GM18502 (cell line): ENCODE measurements around the gene EOMES.

Source experiments
- ATAC-seq: cut with Tn5 transposase; IDR thresholded peaks from one replicate; pipeline ENCODE4 v1.9.1; 2021; ENCODE audit warnings: mild to moderate bottlenecking; ENCODE audit not compliant: unreplicated experiment, poor library complexity

EOMES gene

DNA sequence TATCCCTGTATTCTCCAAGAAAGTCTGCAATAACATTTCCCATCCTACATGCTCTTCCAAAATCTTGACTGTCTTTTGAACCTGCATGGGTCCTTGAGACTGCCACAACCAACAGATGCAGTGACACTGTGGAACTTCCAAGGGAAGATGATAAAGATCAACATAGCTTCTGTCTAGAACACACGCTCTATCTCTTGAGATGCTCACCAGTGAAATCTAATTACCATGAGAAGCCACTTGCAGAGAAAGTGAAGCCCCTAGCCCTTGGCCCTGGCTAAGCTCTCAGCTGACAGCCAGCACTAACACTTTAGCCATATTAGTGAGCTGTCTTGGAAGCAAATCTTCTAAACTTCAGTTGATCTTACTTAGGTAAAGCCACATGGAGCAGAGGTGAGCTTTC lies 36.6 kb downstream of the EOMES start:
- ATAC-seq: no peak

DNA sequence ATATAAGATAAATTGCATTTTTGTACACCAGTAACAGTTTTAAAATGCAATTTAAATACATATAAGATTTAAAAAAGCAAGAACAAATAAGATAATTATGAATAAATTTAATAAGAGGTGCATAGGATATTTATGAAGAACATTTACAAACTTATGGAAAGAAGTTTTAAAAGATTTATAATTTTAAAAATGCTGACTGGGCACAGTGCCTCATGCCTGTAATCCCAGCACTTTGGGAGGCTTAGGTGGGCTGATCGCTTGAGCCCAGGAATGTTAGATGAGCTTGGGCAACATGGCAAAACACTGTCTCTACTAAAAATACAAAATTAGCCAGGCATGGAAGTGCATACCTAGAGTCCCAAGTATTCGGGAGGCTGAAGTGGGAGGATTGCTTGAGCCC lies 37.8 kb downstream of the EOMES start:
- no peak for ATAC-seq

DNA sequence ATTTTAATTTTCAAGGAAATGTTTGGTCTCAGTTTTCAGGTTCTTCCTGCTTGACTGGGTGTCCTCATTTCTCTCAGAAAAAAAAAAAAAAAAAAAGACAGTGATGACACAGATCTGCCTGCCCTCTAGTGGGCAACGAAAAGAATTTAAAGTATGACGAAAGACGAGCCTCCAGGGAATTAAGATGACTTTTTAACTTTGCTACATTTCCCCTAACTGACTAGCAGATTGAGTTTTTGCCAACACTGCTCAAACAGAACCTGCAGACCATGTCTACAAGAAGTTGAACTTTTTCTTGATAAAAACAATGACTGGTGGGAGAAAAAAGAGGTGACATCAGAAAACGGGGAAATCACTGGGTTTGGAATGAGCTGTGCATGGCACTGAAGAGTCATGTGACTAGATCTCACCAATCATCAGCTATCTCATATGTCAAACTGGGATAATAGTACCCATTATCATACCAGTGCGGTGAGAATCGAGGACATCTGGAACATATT lies 40.8 kb downstream of the EOMES start:
- ATAC-seq: peak; percentile 81

DNA sequence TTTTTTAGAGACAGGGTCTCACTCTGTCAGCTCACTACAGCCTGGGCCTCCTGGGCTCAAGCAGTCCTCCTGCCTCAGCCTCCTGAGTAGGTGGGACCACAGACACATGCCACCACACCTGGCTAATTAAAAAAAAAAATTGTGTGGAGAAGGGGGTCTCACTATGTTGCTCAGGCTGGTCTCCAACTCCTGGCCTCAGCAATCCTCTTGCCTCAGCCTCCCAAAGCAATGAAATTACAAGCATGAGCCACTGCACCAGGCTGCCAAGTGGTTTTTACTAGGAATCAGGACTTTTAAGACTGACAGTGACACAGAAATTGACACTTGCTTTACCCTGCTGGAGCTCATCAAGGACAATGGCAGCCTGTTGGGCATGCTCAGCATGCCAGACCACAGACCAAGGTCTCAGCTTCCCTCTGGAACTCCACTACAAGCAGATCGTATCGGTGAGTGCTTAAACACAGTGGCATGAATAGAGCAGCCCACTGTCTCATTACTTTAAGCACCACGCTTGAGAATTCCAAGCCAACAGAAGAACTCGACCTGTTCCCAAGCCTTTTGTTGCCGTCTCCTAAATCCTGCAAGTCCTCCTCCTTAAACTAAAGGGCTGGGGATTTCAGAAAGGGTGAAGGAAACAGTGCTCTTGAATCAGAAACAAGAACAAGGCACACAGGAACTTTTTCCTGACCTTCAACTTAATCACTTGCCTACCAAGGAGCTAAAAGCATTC lies 41.4 kb downstream of the EOMES start:
- ATAC-seq: peak; percentile 7

DNA sequence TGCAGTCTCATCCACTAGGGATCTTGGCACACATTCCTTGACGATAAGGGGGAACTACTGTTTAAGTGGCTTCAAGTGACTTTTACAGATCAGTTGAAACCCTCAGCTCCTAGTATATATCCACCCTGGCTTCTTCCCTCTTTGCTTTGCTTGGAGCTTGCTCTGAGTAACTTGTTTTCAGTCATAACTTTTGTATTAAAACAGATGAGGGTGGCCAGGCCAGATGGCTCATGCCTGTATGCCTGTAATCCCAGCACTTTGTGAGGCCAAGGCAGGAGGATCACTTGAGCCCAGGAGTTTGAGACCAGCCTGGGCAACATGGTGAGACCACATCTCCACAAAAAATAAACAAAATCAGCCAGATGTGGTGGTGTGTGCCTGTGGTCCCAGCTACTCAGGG lies 42.4 kb downstream of the EOMES start:
- ATAC-seq: no peak

DNA sequence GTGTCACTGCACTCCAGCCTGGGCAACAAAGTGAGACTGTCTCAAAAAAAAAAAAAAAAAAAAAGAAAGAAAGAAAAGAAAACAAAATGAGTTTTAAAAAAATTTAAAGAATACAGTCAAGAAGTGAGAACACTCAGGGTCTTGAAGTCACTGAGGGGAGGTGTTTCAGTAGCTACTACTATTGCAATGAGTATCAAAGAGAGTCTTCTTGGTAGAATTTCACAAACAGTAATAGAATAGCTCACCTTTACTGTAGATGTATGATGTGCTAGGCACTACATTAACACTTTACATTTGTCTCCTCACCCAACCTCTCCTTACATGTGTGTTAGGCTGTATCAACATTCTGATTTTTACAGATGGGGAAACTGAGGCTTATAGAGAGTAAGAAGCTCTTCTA lies 43.9 kb downstream of the EOMES start:
- ATAC-seq: no peak

DNA sequence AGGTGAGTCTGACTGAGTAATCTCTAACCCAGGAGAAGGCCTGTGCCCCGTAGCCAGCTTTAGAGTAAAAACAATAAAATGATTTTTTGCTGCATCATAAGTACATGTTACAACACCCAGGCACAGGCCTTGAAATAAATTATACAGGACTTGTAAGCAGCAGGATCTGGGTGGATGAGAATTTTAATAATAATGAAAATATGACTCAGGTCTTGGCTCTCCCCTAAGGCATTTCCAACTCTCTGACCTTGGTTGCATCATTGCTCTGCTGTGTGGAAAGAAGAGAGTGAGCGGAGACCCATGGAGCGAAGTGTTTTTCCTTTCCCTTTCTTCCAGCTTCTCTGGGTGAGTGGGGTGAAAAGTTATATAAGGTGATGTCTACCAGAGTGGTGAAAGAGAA lies 44.6 kb downstream of the EOMES start:
- ATAC-seq: no peak

DNA sequence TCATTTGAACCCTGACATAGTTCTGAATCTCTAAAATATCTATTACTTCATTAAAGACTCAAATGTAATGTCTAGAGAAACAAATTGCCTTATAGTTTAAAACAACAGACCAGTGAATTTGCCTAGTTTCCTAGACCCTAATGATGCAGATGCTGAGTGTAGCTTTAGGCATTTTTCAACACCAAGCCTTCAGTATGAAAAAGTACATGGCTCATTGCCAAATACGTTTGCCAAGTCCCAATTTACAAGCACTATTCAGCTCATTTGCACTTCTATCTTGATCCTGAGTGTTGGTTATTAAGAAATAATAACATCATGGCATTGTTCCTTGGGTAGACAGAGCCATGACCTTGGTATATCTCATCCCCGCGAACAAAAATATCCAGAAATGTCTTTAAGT lies 46.8 kb downstream of the EOMES start:
- no peak for ATAC-seq

DNA sequence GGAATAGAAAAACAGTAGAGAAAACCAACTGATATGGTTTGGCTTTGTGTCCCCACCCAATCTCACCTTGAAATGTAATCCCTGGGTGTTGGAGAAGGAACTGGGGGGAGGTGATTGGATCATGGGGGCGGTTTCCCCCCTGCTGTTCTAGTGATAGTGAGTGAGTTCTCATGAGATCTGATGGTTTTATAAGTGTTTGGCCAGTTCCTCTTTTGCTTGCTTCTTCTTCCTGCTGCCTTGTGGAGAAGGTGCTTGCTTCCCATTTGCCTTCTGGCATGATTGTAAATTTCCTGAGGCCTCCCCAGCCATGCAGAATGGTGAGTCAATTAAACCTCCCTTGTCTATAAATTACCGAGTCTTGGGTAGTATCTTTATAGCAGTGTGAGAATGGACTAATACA lies 48.4 kb downstream of the EOMES start:
- ATAC-seq: no peak

DNA sequence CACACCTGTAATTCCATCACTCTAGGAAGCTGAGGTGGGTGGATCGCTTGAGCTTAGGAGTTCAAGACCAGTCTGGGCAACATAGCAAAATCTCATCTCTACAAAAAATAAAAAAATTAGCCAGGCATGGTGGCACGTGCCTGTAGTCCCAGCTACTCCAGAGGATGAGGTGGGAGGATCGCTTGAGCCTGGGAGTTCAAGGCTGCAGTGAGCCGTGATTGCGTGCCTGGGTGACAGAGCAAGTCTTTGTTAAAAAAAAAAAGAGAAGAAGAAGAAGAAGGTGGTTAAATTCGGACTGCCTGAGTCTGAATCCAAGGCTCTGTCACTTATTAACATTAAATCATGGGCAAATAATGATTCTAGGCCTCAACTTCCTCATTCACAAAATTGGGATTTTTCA lies 51.0 kb downstream of the EOMES start:
- ATAC-seq: no peak

DNA sequence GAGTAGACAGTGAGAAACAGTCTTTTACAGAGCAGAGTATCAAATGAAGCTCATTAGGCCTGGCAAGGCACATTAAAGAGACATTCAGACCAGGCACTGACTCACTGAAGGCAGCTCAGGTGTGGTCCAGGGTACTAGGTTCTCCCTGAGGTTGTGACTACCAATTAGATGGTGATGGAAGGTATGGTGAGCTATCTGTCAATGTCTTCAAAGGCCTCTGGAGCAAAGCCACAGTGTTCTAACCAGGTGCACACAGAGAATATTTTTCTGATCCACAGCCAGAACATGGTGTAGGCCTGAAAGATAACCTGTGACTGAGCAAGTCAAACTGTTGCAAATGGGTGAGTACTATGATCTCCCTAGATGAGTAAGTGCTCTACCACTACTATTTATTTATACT lies 51.5 kb downstream of the EOMES start:
- no peak for ATAC-seq

DNA sequence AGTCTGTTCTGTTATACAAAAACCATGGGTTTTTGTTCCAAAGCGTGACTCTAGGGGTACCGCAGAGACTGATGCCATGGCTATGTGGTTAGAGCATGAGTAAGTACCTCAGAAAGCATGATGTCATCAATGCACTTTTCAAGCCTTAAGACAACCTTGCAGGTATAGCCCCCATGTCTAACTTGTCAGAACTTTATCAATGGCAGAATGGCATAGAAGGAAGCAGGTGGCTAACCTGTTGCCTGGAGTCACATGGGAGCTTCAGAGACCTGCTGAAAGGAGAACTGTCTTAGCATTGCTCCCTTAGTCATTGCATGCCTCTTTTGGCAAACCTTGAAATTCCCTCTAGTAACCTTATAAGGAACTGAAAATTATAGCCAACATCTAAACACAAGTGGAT lies 52.5 kb downstream of the EOMES start:
- peak; percentile 74 for ATAC-seq

DNA sequence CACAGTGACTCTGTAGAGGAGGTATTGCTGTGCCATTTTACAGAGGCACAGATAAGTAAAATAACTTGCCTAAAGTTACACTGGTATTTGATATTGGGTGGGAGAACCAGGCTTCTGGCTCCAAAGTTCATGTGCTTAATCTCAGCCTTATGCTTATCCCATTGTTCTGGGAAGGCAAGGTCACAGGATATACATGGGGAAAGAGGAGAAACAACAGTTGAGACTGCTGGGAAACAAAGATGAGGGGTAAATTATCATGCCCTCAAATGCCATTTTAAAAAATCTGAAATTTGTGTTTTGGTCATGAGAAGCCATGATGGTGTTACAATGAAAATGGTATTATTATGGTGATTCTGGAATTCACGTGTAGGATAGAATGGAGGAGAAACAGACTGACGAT lies 54.4 kb downstream of the EOMES start:
- ATAC-seq: no peak

DNA sequence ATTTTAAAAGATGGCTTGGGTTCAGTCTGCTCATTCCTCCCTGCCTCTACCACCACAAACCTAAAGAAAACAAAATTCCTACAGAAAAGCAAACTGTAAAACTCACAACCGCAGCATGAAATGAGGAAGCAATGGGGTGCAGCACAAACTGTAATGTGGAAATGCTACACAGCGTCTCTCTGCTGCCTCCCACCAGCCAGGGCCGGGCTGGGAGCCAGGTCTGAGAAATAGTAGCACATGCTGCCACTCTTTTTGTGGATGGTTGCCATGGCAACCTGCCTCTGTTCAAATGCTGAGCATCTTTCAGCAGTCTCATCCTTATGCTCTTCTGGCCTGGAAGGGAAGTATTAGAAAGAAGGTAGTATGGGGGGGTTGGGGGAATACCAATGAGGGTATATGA lies 55.4 kb downstream of the EOMES start:
- peak; percentile 33 for ATAC-seq

DNA sequence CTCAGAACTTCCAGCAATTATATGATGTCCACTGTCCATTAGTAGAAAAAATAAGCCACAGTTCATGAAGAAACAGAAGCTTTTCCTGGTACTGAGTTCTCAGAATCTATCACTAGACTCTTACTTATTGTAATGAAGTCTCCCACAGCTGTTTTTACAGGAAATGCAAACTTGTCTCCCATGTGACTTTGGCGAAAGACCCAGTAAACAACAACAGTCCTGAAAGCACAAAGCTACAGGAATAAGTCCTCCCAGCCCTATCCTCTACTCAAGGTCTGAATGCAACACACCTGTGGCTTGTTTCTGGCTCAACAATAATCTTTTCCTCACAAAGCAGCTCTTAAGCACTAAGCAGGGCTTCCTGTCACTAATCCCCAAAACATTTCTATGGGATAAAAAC lies 55.9 kb downstream of the EOMES start:
- ATAC-seq: peak; percentile 38
